Measurements from ENCODE around the gene ECHS1.
"Not testable (repeated sequence)": the region's sequence is repeated elsewhere in the genome, so short reads cannot be mapped to it uniquely, and the experiment has no call there.

Gene ECHS1

DNA sequence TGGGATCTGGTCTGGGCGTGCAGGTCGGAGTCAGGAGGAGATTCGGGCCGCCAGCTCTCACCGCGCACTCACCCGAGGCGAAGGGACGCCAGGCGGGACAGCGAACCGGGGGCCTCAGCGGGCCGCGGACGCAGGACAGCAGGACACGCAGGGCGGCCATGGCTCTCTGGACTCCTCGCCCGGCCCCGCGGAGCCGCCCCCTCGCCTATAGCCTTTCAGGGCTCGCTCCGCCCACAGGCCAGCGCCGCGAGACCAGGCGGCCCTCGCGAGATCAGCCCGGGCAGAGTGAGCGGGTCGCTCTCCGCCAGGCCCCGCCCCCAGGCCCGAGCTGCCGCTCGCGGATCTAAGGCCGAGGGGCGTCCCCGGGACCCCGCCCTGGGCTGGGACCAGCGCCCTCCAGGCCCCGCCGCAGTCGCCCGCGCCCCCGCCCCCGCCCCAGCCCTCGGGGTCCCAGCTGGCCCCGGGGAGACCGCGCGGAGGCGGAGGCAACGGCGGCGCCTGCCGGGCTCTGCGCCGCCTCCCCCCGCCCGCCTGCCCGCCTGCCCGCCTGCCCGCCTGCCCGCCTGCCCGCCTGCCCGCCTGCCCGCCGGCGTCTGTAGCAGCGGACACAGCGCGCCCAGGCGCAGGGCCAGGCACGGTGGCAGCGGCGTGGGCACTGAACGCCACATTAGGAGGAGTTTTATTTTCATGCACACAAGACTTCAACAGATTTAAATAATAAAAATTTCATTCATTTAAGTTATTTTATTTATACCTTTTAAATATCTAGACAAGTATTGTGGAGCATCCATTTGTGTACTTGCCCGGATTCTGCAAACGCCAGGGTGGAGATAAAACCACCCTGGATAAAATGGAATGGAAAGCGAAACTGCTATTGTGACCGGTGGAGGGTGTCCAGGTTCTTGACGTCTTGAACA, at the start of gene ECHS1:
Gene ECHS1 (minus strand): TSS at position 181 of the 917 bp plus-strand sequence. CDS start 21 bp downstream, at position 160.
- no peaks in the 10 kb centered on the region for H3K4me1 ChIP-seq (ENCODE audit: control insufficient read depth, insufficient read depth, low read length)
- peaks cover 27% of the 10 kb centered on the region for H3K36me3 ChIP-seq (ENCODE audit: control insufficient read depth, insufficient read depth, low read length)
- peaks cover 46% of the 10 kb centered on the region for H3K27me3 ChIP-seq (ENCODE audit: control insufficient read depth, insufficient read depth, low read length)
- H3K4me3 ChIP-seq (ENCODE audit: low read depth, low read length): peak within 1 kb of the TSS; percentile 75
- no peak within 1 kb of the TSS for H3K27ac ChIP-seq (ENCODE audit: low read depth, low read length)
- peak within 1 kb of the TSS; percentile 78 for H3K9ac ChIP-seq (ENCODE audit: low read length)
- no peaks in the 10 kb centered on the region for H3K9me3 ChIP-seq (ENCODE audit: control insufficient read depth, insufficient read depth, low read depth, low read length)

DNA sequence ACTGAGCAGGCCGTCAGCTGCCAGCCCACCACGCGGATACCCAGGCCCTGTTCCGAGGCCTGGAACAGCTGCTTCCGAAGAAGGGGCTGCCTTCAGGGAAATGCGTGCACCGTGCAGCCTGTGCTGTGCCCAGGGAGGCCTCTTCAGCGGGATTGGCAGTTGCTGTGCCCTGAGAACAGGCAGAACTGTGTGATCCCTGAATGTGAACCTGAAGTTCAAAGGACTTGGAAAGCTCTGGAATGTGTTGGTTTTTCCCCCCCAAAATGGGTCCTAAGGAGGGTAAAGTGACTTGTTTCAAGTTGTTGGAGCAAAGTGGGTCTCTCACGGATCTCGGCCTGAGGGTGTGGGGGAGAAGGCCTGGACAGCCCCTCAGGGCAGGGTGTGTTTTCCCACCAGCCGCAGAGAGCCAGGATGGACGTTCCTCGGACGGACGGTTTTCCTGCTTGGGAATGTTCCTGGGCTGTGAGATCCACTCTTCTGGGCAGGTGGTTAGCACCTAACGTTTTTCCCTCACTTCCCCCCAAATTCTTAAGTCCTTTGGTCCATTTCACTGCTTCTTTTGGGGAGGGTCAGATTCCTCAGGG, 49.2 kb upstream of the ECHS1 start:
- no peaks in the 10 kb centered on the region for H3K4me1 ChIP-seq (ENCODE audit: control insufficient read depth, insufficient read depth, low read length)
- H3K9me3 ChIP-seq (ENCODE audit: control insufficient read depth, insufficient read depth, low read depth, low read length): no peaks in the 10 kb centered on the region
- H3K27me3 ChIP-seq (ENCODE audit: control insufficient read depth, insufficient read depth, low read length): peaks cover 30% of the 10 kb centered on the region
- no peak overlapping the region for H3K9ac ChIP-seq (ENCODE audit: low read length)
- H3K27ac ChIP-seq (ENCODE audit: low read depth, low read length): no peak overlapping the region
- H3K36me3 ChIP-seq (ENCODE audit: control insufficient read depth, insufficient read depth, low read length): peaks cover 30% of the 10 kb centered on the region
- no peak overlapping the region; the same call in 1 of the 2 replicates for H3K4me3 ChIP-seq (ENCODE audit: low read depth, low read length)

DNA sequence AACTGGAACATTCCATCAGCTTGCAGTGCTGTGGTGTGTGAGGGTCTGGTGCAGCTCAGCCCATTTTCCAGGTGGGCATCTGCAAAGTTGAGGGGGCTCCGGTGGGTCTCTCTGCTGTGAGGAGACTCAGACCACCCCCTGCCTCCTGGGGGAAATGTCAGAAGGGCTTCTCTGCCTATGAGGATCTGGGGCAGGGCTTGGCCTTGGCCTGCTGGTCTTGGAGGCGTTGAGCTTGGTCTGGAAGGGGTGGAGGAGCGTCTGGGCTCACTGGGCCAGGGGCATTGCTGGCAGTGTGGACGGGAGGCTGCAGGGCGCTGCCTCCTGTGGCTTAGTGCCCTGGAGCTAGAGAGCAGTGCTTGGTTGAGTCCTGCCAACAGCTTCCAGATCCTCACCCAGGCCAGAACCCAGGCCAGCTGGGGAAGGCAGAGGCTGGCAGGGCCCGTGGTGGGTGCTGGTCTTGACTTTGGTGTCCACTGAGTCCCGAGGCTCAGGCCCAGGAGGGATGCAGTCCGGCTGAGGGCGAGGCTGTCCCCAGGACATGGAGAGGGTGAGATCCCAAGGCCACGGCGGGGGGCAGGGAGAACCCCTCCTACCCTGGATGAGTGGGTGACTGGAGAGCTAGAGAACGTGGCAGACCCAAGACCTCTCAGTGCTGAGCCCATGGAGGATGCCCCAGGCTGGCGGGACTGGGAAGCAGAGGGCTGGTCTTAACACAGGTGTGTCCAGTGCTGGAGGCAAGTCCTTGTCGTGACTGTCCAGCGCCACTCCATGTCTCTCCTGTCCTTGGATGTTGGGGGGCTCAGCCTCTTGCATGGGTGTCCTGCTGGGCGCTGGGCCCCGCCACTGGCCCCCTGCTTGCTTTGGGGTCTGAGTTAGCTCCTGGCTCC, 48.4 kb upstream of the ECHS1 start:
- Histone ChIP-seq H3K36me3 (ENCODE audit: control insufficient read depth, insufficient read depth, low read length) (peaks cover 30% of the 10 kb centered on the region), H3K27me3 (ENCODE audit: control insufficient read depth, insufficient read depth, low read length) (peaks cover 30% of the 10 kb centered on the region), H3K9ac (ENCODE audit: low read length) (no peak overlapping the region), H3K9me3 (ENCODE audit: control insufficient read depth, insufficient read depth, low read depth, low read length) (no peaks in the 10 kb centered on the region), H3K4me1 (ENCODE audit: control insufficient read depth, insufficient read depth, low read length) (no peaks in the 10 kb centered on the region), H3K4me3 (ENCODE audit: low read depth, low read length) (no peak overlapping the region), H3K27ac (ENCODE audit: low read depth, low read length) (no peak overlapping the region)

DNA sequence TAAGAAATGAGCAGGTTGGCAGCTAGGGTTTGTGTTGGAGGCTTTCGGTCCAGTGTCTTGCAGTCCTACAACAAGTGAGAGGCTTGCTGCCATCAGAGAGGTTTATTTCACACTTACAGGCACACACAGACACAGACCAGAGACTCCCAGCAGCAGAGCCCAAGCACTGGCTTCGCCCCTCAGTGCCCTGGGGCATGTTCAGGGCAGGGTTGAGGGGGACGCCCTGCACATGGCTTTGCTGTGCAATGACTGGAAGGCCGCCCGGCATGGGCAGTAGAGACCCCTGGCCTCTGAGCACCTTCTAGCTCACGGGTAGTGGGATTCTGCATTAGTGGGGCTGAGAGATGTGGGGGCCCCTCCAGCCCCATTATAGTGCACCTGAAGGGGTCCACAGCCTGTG, 47.4 kb upstream of the ECHS1 start:
- H3K9ac ChIP-seq (ENCODE audit: low read length): no peak overlapping the region
- H3K36me3 ChIP-seq (ENCODE audit: control insufficient read depth, insufficient read depth, low read length): peaks cover 35% of the 10 kb centered on the region
- no peak overlapping the region for H3K27ac ChIP-seq (ENCODE audit: low read depth, low read length)
- peaks cover 2% of the 10 kb centered on the region for H3K9me3 ChIP-seq (ENCODE audit: control insufficient read depth, insufficient read depth, low read depth, low read length)
- peaks cover 30% of the 10 kb centered on the region for H3K27me3 ChIP-seq (ENCODE audit: control insufficient read depth, insufficient read depth, low read length)
- H3K4me3 ChIP-seq (ENCODE audit: low read depth, low read length): no peak overlapping the region
- no peaks in the 10 kb centered on the region for H3K4me1 ChIP-seq (ENCODE audit: control insufficient read depth, insufficient read depth, low read length)

DNA sequence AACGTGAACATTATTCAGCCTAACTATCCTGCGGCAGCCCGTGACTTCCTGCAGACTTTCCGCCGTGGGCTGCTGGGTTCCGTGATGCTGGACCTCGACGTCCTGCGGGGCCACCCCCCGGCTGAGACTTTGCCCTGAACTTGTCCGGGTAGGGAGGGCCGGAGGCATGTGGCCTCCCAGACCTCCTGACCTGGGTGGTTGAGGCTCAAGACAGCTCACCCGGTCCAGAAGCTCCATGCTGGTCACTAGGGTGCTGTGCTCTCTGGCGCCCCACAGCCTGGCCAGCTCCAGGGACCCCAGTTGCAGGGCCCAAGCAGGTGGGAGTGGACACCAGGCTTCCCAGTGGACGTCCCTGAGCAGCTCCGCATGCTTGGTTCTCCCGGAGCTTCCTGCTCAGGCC, 46.9 kb upstream of the ECHS1 start:
- Histone ChIP-seq H3K4me1 (ENCODE audit: control insufficient read depth, insufficient read depth, low read length) (no peaks in the 10 kb centered on the region), H3K4me3 (ENCODE audit: low read depth, low read length) (no peak overlapping the region), H3K27me3 (ENCODE audit: control insufficient read depth, insufficient read depth, low read length) (peaks cover 26% of the 10 kb centered on the region), H3K36me3 (ENCODE audit: control insufficient read depth, insufficient read depth, low read length) (peaks cover 40% of the 10 kb centered on the region), H3K9ac (ENCODE audit: low read length) (no peak overlapping the region), H3K9me3 (ENCODE audit: control insufficient read depth, insufficient read depth, low read depth, low read length) (peaks cover 3% of the 10 kb centered on the region), H3K27ac (ENCODE audit: low read depth, low read length) (no peak overlapping the region)

DNA sequence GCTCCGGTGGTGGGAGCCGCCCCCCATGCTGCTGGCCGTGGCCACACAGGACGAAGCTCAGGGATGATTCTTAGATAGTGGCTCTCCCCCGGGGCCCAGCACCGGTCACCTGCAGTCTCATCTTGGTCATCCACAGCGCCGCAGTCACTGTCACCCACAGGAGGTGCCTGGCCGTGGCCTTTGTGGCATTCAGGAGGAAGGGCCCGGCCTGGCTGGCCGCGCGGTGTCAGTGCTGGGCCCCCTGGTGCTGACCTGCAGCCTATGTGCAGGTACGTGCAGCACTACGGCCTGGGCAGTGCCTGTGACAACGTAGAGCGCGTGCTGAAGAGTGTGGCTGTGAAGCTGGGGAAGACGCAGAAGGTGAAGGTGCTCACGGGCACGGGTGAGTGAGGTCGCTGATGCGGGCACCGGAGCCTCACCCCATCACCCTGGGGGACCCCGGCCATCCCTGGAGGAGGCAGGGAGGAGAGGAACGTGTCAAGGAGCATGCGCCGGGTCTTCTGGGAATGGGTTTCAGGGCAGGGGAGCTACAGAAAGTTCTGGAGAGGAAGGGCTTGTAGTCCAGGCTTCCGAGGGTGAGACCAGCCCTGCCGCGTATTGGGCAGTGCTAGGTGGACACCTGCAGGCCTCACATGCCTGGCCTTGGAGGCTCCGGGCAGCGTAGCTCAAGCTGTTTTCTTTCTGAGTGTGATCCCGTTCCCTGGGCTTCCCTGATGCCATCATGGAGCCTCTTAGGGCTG, 46.2 kb upstream of the ECHS1 start:
- H3K4me3 ChIP-seq (ENCODE audit: low read depth, low read length): no peak overlapping the region
- H3K9me3 ChIP-seq (ENCODE audit: control insufficient read depth, insufficient read depth, low read depth, low read length): peaks cover 3% of the 10 kb centered on the region
- no peak overlapping the region for H3K27ac ChIP-seq (ENCODE audit: low read depth, low read length)
- peaks cover 21% of the 10 kb centered on the region for H3K27me3 ChIP-seq (ENCODE audit: control insufficient read depth, insufficient read depth, low read length)
- no peak overlapping the region for H3K9ac ChIP-seq (ENCODE audit: low read length)
- H3K4me1 ChIP-seq (ENCODE audit: control insufficient read depth, insufficient read depth, low read length): no peaks in the 10 kb centered on the region
- peaks cover 42% of the 10 kb centered on the region for H3K36me3 ChIP-seq (ENCODE audit: control insufficient read depth, insufficient read depth, low read length)

DNA sequence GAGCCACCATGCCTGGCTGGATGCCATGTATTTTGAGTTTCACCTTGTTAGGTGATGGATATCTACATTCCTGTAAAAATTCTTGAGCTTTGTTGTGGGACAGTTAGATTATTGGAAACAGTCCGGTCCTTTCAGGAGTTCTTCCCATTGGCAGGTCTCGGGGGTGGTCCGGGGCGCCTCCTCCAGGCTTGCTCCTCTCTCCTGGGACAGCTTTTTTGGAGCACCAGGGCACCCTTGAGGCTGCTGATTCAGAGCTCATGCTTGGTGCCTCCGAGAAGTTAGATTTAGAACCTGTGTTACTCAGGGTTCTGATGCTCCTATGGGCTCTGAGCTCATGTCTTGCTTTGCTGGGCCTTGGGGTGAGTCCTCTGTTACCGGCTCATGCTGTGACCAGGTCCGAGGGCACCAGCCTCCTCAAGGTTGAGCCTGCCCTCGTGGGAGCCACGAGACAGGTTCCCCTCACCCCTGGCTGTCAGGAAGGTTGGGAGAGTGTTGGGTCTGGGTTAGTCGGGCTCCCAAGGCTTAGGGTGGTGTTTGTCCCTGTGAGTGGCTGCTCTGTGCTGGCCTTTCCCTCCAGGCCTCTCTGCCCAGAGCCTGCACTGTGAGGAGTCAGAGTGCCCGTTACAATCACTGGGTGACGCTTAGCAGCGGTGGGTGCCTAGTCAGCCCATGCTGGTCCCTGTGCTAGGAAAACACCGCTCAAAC, 45.3 kb upstream of the ECHS1 start:
- H3K4me1 ChIP-seq (ENCODE audit: control insufficient read depth, insufficient read depth, low read length): no peaks in the 10 kb centered on the region
- H3K36me3 ChIP-seq (ENCODE audit: control insufficient read depth, insufficient read depth, low read length): peaks cover 45% of the 10 kb centered on the region
- no peak overlapping the region for H3K27ac ChIP-seq (ENCODE audit: low read depth, low read length)
- H3K9ac ChIP-seq (ENCODE audit: low read length): no peak overlapping the region
- H3K27me3 ChIP-seq (ENCODE audit: control insufficient read depth, insufficient read depth, low read length): peaks cover 18% of the 10 kb centered on the region
- peaks cover 3% of the 10 kb centered on the region for H3K9me3 ChIP-seq (ENCODE audit: control insufficient read depth, insufficient read depth, low read depth, low read length)
- H3K4me3 ChIP-seq (ENCODE audit: low read depth, low read length): no peak overlapping the region

DNA sequence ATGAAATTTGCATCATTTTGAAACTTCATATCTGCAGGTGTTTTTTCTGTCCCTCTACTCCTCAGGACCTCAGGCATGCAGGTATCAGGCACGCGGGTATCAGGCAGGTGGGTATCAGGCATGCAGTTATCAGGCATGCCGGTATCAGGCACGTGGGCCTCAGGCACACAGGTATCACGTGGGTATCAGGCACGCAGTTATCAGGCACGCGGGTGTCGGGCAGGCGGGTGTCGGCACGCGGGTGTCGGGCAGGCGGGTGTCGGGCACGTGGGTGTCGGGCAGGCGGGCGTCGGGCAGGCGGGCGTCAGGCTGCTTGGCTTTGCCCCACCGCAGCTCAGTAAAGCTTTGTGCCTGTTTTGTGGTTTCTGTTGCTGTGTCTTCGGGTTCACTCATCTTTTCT, 42.6 kb upstream of the ECHS1 start:
- Histone ChIP-seq H3K27ac (ENCODE audit: low read depth, low read length) (no peak overlapping the region), H3K27me3 (ENCODE audit: control insufficient read depth, insufficient read depth, low read length) (no peaks in the 10 kb centered on the region), H3K9me3 (ENCODE audit: control insufficient read depth, insufficient read depth, low read depth, low read length) (peaks cover 15% of the 10 kb centered on the region), H3K4me3 (ENCODE audit: low read depth, low read length) (no peak overlapping the region), H3K4me1 (ENCODE audit: control insufficient read depth, insufficient read depth, low read length) (no peaks in the 10 kb centered on the region), H3K36me3 (ENCODE audit: control insufficient read depth, insufficient read depth, low read length) (peaks cover 66% of the 10 kb centered on the region), H3K9ac (ENCODE audit: low read length) (no peak overlapping the region)

DNA sequence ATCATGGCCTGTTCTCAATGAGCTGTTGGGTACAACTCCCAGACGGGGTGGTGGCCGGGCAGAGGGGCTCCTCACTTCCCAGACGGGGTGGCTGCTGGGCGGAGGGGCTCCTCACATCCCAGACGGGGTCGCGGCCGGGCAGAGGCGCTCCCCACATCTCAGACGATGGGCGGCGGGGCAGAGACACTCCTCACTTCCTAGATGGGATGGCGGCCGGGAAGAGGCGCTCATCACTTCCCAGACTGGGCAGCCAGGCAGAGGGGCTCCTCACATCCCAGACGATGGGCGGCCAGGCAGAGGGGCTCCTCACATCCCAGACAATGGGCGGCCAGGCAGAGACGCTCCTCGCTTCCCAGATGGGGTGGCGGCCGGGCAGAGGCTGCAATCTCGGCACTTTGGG, 41.2 kb upstream of the ECHS1 start:
- Histone ChIP-seq H3K36me3 (ENCODE audit: control insufficient read depth, insufficient read depth, low read length) (peaks cover 65% of the 10 kb centered on the region), H3K9me3 (ENCODE audit: control insufficient read depth, insufficient read depth, low read depth, low read length) (peaks cover 15% of the 10 kb centered on the region)
- H3K4me1 ChIP-seq (ENCODE audit: control insufficient read depth, insufficient read depth, low read length); H3K27me3 ChIP-seq (ENCODE audit: control insufficient read depth, insufficient read depth, low read length); H3K4me3 ChIP-seq (ENCODE audit: low read depth, low read length); H3K9ac ChIP-seq (ENCODE audit: low read length); H3K27ac ChIP-seq (ENCODE audit: low read depth, low read length): not testable (repeated sequence)

DNA sequence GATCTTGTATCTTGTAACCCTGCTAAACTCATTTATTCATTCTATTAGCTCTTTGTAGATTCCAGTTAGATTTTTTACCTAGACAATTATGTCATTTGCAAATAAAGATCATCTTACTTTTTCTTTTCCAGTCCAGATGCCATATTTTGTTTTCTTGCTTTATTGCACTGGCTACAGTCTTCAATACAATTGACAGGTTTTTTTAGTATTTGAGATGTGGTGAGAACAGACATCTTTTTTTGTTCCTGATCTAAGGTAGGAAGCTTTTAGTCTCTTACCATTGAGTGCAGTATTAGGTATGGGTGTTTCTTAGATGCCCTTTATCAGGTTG, 39.2 kb upstream of the ECHS1 start:
- Histone ChIP-seq H3K36me3 (ENCODE audit: control insufficient read depth, insufficient read depth, low read length) (peaks cover 68% of the 10 kb centered on the region), H3K27ac (ENCODE audit: low read depth, low read length) (no peak overlapping the region), H3K9ac (ENCODE audit: low read length) (no peak overlapping the region), H3K4me3 (ENCODE audit: low read depth, low read length) (no peak overlapping the region), H3K4me1 (ENCODE audit: control insufficient read depth, insufficient read depth, low read length) (no peaks in the 10 kb centered on the region), H3K9me3 (ENCODE audit: control insufficient read depth, insufficient read depth, low read depth, low read length) (peaks cover 15% of the 10 kb centered on the region), H3K27me3 (ENCODE audit: control insufficient read depth, insufficient read depth, low read length) (no peaks in the 10 kb centered on the region)
